CD4-positive, CD25-positive, alpha-beta regulatory T cell (primary cell): Measurements from ENCODE around the gene GREM1. TPM values are rescaled to one million over a fixed set of nuclear protein-coding genes. Genes with fewer than 3 reads are reported as not detected.

Experiments
- ATAC-seq, 2 donors: fragments of 150-1000 bp; cut with Tn5 transposase; one replicate each; pipeline ENCODE4 v1.10.0; 2021; ENCODE audit warnings: low read depth in 2 of 2, moderate number of reproducible peaks in 2 of 2, moderate library complexity in 1 of 2
- DNase-seq, 3 donors: peaks; one replicate each; pipeline versions ENCODE4 v3.0.0 to v3.0.0-alpha.2; 2012 to 2022; ENCODE audit warnings: mixed read lengths in 1 of 3
- H3K27ac ChIP-seq: one replicate; pipeline ENCODE4 v1.7.0; 2013; ENCODE audit warnings: mild to moderate bottlenecking, low read length; ENCODE audit not compliant: insufficient read depth, poor library complexity, severe bottlenecking
- H3K27me3 ChIP-seq: one replicate; pipeline ENCODE4 v1.7.0; 2013; ENCODE audit warnings: low read length; ENCODE audit not compliant: control insufficient read depth, insufficient read depth
- H3K36me3 ChIP-seq: one replicate; pipeline ENCODE4 v1.7.0; 2013; ENCODE audit warnings: mild to moderate bottlenecking, low read length, moderate library complexity; ENCODE audit not compliant: control insufficient read depth, insufficient read depth
- H3K4me1 ChIP-seq: 2 replicates; pipeline ENCODE4 v1.7.0; 2013; ENCODE audit warnings: mild to moderate bottlenecking, low read length; ENCODE audit not compliant: insufficient read depth, control insufficient read depth, poor library complexity, severe bottlenecking
- H3K4me3 ChIP-seq: one replicate; pipeline ENCODE4 v1.7.0; 2013; ENCODE audit warnings: low read depth, mild to moderate bottlenecking, low read length, moderate library complexity
- H3K9me3 ChIP-seq, 2 experiments: 1 replicate in 1 of 2; 2 replicates in 1 of 2; pipeline ENCODE4 v1.7.0; 2013; ENCODE audit warnings: low read length in 2 of 2, mild to moderate bottlenecking in 1 of 2, moderate library complexity in 1 of 2; ENCODE audit not compliant: control insufficient read depth in 2 of 2
- H3K27ac Mint-ChIP-seq, 3 donors: one replicate each; pipeline ENCODE4 v1.8.0; 2020 to 2022; ENCODE audit warnings: mild to moderate bottlenecking in 3 of 3, mixed read lengths in 3 of 3, moderate library complexity in 2 of 3
- H3K27me3 Mint-ChIP-seq: one replicate; pipeline ENCODE4 v1.8.0; 2022; ENCODE audit warnings: mild to moderate bottlenecking, mixed read lengths
- H3K36me3 Mint-ChIP-seq: one replicate; pipeline ENCODE4 v1.8.0; 2020; ENCODE audit warnings: mixed read lengths
- H3K4me1 Mint-ChIP-seq, 4 donors: one replicate each; pipeline ENCODE4 v1.8.0; 2020 to 2022; ENCODE audit warnings: mixed read lengths in 4 of 4, mild to moderate bottlenecking in 1 of 4
- H3K4me3 Mint-ChIP-seq, 4 donors: one replicate each; pipeline ENCODE4 v1.8.0; 2020 to 2022; ENCODE audit warnings: mild to moderate bottlenecking in 4 of 4, mixed read lengths in 4 of 4, moderate library complexity in 3 of 4
- H3K9me3 Mint-ChIP-seq, 7 donors: one replicate each; pipeline ENCODE4 v1.8.0; 2020 to 2022; ENCODE audit warnings: mixed read lengths in 7 of 7, mild to moderate bottlenecking in 3 of 7, moderate library complexity in 2 of 7
- polyA plus RNA-seq, 4 donors: library from polyadenylated mRNA; unstranded; fragments of 300-500 nt; fragmentation: Illumina TruSeq; gene quantifications; one replicate each; pipeline ENCODE4 v1.2.3, GENCODE V29; 2021
- total RNA-seq: library from RNA; stranded (reverse); gene quantifications from one replicate; pipeline ENCODE4 v1.2.3, GENCODE V29; 2022

Gene GREM1
- total and polyA plus RNA-seq, 5 donors from 2014 or later = not detected

DNA sequence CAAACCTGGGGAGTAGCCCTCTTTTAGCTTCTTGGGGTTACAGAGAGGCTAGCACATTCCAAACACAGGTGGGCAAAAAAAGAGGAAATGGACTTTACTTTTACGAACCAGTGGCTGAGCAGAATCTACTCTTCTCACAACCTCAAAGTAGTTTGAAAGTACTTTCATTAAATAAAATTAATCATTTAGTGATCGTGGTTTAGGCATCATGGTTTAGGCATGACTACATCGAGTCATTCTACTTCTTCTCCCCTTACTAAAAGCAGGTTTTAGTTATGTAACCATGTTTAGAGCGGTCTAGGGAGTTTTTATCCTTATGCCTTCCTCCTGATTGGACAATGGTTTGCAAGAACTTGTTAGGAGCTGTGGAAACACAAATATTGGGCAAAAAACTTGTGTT is 2.5 kb upstream of the GREM1 start:
- Mint-ChIP-seq H3K4me1 (peaks cover 0 to 14% (median 5%) of the 10 kb centered on the region in 4 donors), H3K9me3 (peaks cover 0 to 2% (median 0%) of the 10 kb centered on the region in 7 donors), H3K36me3 (no peaks in the 10 kb centered on the region), H3K27me3 (peaks cover 46% of the 10 kb centered on the region), H3K4me3 (no peak overlapping the region), H3K27ac (no peak overlapping the region)
- no peaks in the 10 kb centered on the region for H3K36me3 ChIP-seq
- ATAC-seq (no peak), DNase-seq (no peak)
- H3K27me3 ChIP-seq = peaks cover 25% of the 10 kb centered on the region
- H3K27ac ChIP-seq = no peak overlapping the region
- H3K9me3 ChIP-seq = no peaks in the 10 kb centered on the region
- H3K4me3 ChIP-seq = no peak overlapping the region
- peaks cover 8% of the 10 kb centered on the region for H3K4me1 ChIP-seq

DNA sequence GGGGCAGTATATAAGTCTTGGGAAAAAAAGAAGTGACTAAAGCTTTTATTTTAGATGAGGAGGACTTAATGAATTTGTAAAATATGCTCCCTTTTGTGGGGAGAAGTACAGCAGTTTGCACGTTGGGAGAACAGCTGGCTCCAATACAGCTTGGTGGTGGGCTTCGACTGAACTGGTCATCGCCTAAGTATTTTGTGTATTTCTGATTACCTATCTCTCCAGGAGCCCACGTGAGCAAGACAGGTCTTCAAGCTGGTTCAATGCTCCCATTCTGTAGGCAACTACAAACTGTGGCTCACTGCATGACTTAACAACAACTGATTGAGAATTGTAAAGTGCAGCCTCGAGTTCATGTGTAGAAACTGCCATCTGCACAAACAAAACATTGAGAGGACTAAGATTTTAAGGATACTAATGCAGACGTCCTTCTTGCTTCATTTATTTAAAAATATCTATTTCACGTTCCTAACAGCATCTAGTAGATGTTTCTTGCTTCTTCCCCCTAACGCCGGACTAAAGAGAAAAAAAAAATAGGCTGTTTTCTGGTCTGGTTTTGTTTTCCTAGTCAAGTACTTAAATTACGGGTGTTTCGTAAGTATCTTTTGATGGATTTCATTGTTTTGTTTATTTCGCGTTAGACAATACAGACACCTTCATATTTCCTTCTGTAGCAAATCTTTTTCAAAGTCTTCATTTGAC is 1.4 kb upstream of the GREM1 start:
- Mint-ChIP-seq H3K4me1 (peaks cover 0 to 14% (median 5%) of the 10 kb centered on the region in 4 donors), H3K27ac (no peak overlapping the region), H3K4me3 (peak overlapping the region in 1 of 4 donors; percentile 17), H3K27me3 (peaks cover 55% of the 10 kb centered on the region), H3K9me3 (peaks cover 0 to 2% (median 0%) of the 10 kb centered on the region in 7 donors), H3K36me3 (no peaks in the 10 kb centered on the region)
- Histone ChIP-seq H3K36me3 (no peaks in the 10 kb centered on the region), H3K4me3 (no peak overlapping the region), H3K27ac (no peak overlapping the region), H3K4me1 (peaks cover 8% of the 10 kb centered on the region), H3K27me3 (peaks cover 27% of the 10 kb centered on the region), H3K9me3 (no peaks in the 10 kb centered on the region)
- no peak for DNase-seq
- no peak for ATAC-seq

DNA sequence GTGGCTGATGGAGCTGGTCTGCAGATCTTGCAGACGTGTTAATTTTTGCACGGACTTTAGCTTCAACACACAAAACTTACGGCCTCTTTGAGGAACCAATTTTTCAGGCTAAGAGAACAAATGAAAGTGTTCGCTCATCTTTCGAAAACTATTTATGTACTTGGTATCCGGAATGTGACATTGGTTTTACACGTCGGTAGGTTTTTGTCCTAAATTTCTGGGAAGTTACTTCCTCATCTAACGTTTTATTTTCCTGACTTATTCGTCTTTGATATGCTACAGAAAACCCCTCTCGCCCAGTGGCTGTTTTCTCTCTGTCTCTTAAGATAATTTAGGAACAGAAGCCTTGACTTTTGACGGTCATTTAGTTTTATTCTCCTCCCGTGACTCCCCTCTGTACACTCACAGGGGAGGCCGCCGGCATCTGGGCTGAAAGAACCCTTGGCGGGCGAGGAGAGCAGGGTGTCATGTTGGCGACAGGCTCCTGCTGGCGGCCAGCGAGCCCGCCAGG is 834 bp upstream of the GREM1 start:
- H3K4me3 ChIP-seq = no peak overlapping the region
- DNase-seq = no peak
- peaks cover 61% of the 10 kb centered on the region for H3K27me3 Mint-ChIP-seq
- peaks cover 0 to 2% (median 0%) of the 10 kb centered on the region in 7 donors for H3K9me3 Mint-ChIP-seq
- H3K36me3 ChIP-seq = no peaks in the 10 kb centered on the region
- H3K9me3 ChIP-seq = no peaks in the 10 kb centered on the region
- H3K27ac Mint-ChIP-seq = no peak overlapping the region
- no peaks in the 10 kb centered on the region for H3K36me3 Mint-ChIP-seq
- peaks cover 0 to 14% (median 5%) of the 10 kb centered on the region in 4 donors for H3K4me1 Mint-ChIP-seq
- no peak for ATAC-seq
- H3K4me1 ChIP-seq = peaks cover 8% of the 10 kb centered on the region
- H3K27me3 ChIP-seq = peaks cover 27% of the 10 kb centered on the region
- H3K4me3 Mint-ChIP-seq = peak overlapping the region in 1 of 4 donors; percentile 17
- no peak overlapping the region for H3K27ac ChIP-seq

DNA sequence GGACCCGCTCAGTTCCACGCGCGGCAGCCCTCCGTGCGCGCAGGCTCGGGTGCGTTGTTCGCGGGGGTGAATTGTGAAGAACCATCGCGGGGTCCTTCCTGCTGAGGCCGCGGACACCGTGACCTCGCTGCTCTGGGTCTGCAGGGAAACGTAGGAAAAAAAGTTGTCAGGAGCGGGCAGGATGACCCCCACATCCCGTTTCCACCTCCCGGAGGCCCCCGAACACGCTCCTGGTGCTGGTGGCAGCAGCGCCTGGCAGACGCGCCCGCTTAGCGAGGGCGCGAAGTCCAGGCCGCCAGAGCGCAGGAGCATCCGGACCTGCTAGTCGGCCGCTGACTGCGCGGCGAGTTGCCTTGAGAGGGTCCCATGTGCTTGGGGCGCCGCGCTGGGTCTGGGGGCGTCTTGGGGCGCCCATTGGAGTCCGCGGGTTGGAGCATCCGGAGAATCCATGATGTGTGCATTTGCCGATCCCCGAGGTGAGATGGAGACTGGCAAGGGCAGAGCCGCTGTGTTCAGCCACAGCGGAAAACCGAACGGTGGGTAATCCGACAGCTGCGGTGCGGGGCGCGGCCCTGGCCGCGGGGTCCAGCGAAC is 520 bp downstream of the GREM1 start:
- Histone ChIP-seq H3K9me3 (no peaks in the 10 kb centered on the region), H3K4me3 (no peak overlapping the region), H3K36me3 (no peaks in the 10 kb centered on the region), H3K4me1 (peaks cover 8% of the 10 kb centered on the region), H3K27ac (no peak overlapping the region), H3K27me3 (peaks cover 27% of the 10 kb centered on the region)
- DNase-seq (no peak), ATAC-seq (no peak)
- peaks cover 0 to 5% (median 0%) of the 10 kb centered on the region in 7 donors for H3K9me3 Mint-ChIP-seq
- H3K4me1 Mint-ChIP-seq = peaks cover 0 to 15% (median 9%) of the 10 kb centered on the region in 4 donors
- no peak overlapping the region for H3K27ac Mint-ChIP-seq
- H3K4me3 Mint-ChIP-seq = no peak overlapping the region
- H3K27me3 Mint-ChIP-seq = peaks cover 66% of the 10 kb centered on the region
- no peaks in the 10 kb centered on the region for H3K36me3 Mint-ChIP-seq

DNA sequence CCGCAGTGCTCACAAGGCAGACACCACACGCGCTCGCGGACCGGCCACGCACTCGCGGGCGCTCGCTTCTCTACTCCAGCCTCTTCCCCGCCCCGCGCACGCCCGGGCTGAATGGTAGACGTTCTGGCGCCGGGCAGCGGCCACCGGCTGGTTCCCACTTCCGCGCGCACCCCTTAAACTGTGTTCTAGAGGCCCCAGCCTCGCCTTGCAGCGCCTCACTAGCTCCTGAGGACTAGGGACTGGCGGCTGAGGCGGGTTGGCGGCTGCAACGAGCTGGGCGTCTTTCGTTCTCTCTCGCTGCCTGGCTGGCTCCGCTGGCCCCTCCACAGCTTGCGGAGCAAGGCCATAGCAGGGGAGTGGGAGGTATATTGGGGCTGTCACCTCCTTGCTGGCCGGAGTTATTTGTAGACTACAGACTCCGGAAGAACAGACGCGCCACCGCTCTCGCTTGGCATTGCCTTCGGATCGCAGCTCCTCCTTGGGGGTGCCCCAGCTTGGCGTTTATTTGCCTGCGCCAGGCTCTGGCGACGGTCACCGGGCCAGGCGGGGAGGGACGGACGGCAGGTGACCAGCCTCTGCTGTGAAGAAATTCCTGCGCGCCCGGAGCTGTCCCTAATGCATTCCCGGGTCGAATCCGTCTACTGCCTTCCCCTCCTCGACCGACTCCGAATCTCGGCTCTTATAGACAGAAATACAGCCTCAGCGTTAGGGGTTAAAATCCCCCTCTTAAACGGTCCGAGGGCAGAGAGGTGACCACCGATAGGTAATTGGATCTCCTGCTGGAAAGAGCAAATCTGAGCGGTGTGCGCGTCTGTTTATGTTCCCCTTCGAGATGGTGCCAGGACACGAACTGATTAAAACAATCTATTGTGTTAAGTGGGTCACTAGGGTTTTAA is 1.3 kb downstream of the GREM1 start:
- H3K27ac ChIP-seq = no peak overlapping the region
- Mint-ChIP-seq H3K27me3 (peaks cover 58% of the 10 kb centered on the region), H3K9me3 (peaks cover 0 to 5% (median 0%) of the 10 kb centered on the region in 7 donors), H3K27ac (no peak overlapping the region), H3K4me1 (peaks cover 0 to 15% (median 9%) of the 10 kb centered on the region in 4 donors), H3K4me3 (peak overlapping the region in 2 of 4 donors; percentile 55 to 60), H3K36me3 (no peaks in the 10 kb centered on the region)
- H3K36me3 ChIP-seq = no peaks in the 10 kb centered on the region
- H3K4me3 ChIP-seq = no peak overlapping the region
- H3K27me3 ChIP-seq = peaks cover 27% of the 10 kb centered on the region
- H3K9me3 ChIP-seq = no peaks in the 10 kb centered on the region
- peaks cover 8% of the 10 kb centered on the region for H3K4me1 ChIP-seq
- no peak for DNase-seq
- ATAC-seq = no peak

DNA sequence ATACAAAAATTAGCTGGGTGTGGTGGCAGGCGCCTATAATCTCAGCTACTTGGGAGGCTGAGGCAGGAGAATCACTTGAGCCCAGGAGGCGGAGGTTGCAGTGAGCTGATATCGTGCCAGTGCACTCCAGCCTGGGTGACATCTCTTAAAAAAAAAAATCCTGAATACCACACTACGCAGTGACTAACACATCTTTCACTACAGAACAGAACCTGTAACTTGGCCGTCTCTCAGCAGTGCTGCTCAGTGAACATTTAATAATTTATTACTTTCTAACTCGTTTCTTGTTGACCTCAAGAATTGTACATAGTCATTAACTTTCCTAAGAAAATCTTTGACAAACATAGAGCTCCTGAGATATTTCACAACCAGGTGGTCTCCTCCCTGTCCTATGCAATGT is 3.8 kb downstream of the GREM1 start:
- H3K9me3 ChIP-seq = no peaks in the 10 kb centered on the region
- Mint-ChIP-seq H3K4me1 (peaks cover 0 to 14% (median 8%) of the 10 kb centered on the region in 4 donors), H3K4me3 (no peak overlapping the region), H3K27ac (no peak overlapping the region), H3K9me3 (peaks cover 0 to 4% (median 0%) of the 10 kb centered on the region in 7 donors), H3K27me3 (peaks cover 45% of the 10 kb centered on the region), H3K36me3 (no peaks in the 10 kb centered on the region)
- ATAC-seq = no peak
- no peak overlapping the region for H3K4me3 ChIP-seq
- H3K27ac ChIP-seq = no peak overlapping the region
- H3K36me3 ChIP-seq = no peaks in the 10 kb centered on the region
- peaks cover 9% of the 10 kb centered on the region for H3K27me3 ChIP-seq
- H3K4me1 ChIP-seq = peaks cover 8% of the 10 kb centered on the region
- DNase-seq = no peak

DNA sequence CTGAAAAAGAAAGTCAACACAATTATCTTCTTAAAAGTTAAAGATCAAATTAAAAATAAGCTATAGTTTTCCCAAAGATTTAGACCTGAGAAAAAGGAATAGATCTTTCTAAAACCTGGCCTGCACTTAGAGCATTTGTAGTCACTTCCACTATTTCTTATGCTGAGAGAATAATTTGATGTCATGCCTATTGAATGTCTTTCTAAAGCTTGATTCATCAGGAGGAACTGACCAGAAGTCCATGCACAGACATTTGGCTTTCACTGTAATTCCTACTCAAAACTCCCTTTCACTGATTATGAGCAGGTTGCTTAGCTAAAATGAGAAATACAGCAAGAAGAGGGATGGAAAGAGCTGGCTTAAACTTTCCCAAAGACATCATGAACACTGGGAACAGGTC is 4.3 kb downstream of the GREM1 start:
- Mint-ChIP-seq H3K27me3 (peaks cover 42% of the 10 kb centered on the region), H3K4me3 (no peak overlapping the region), H3K36me3 (no peaks in the 10 kb centered on the region), H3K4me1 (peaks cover 0 to 9% (median 4%) of the 10 kb centered on the region in 4 donors), H3K27ac (no peak overlapping the region), H3K9me3 (peaks cover 0 to 6% (median 0%) of the 10 kb centered on the region in 7 donors)
- DNase-seq = no peak
- Histone ChIP-seq H3K4me3 (no peak overlapping the region), H3K27ac (no peak overlapping the region), H3K4me1 (peaks cover 8% of the 10 kb centered on the region), H3K36me3 (no peaks in the 10 kb centered on the region), H3K9me3 (no peaks in the 10 kb centered on the region), H3K27me3 (peaks cover 9% of the 10 kb centered on the region)
- no peak for ATAC-seq
